Fibroblast of lung (primary cell): ENCODE results near the gene DCPS.

Experiments
- EZH2 ChIP-seq: IDR thresholded peaks from 2 replicates; pipeline ENCODE4 v1.5.1; 2012; ENCODE audit warnings: low read length, control low read depth, mild to moderate bottlenecking; ENCODE audit errors: missing control alignments
- TF ChIP-seq, protein P1 (sequence below), 2 donors: IDR thresholded peaks in 1 of 2; conservative IDR thresholded peaks in 1 of 2; 1 replicate in 1 of 2; 2 replicates in 1 of 2; pipeline ENCODE4 v1.5.1; 2011 to 2012; ENCODE audit warnings: low read length in 2 of 2, control low read depth in 1 of 2, inconsistent platforms in 1 of 2, low read depth in 1 of 2, mild to moderate bottlenecking in 1 of 2

- TF ChIP-seq, protein P1, sequence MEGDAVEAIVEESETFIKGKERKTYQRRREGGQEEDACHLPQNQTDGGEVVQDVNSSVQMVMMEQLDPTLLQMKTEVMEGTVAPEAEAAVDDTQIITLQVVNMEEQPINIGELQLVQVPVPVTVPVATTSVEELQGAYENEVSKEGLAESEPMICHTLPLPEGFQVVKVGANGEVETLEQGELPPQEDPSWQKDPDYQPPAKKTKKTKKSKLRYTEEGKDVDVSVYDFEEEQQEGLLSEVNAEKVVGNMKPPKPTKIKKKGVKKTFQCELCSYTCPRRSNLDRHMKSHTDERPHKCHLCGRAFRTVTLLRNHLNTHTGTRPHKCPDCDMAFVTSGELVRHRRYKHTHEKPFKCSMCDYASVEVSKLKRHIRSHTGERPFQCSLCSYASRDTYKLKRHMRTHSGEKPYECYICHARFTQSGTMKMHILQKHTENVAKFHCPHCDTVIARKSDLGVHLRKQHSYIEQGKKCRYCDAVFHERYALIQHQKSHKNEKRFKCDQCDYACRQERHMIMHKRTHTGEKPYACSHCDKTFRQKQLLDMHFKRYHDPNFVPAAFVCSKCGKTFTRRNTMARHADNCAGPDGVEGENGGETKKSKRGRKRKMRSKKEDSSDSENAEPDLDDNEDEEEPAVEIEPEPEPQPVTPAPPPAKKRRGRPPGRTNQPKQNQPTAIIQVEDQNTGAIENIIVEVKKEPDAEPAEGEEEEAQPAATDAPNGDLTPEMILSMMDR (conservative IDR thresholded peaks at IDR 0.05 in 1 of 2, IDR thresholded peaks at IDR 0.05 in 1 of 2; ENCODE audit: low read depth in 1 of 2, low read length in 2 of 2), result no peak
- no peak for TF ChIP-seq EZH2
Measured at GRCh38 chr11:126345759-126346585, 42.1 kb downstream of the DCPS start.
